Measurements from ENCODE around the gene LAMC1. TPM values are rescaled to one million over a fixed set of nuclear protein-coding genes. Genes with fewer than 3 reads are reported as not detected.

Gene LAMC1
- total RNA-seq, 1 experiment from 2014 or later, result 61.2 TPM

DNA sequence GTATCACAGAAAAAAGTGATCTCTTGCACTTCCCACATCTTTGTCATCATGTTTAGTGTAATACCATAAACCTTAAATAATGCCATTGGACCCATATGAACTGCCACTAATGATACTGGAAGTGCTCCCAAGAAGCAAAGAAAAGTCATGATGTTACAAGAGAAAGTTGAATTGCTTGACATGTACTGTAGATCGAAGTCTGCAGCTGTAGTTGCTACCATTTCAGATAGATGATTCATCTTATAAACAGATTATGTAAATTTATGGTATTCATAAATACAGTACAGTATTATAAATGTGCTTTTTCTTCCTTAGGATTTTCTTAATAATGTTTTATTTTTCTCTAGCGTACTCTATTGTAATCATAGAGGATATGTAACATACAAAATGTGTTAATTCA, 132.7 kb downstream of the LAMC1 start:
- Histone ChIP-seq H3K27me3 (ENCODE audit: insufficient read depth, low read length) (no peaks in the 10 kb centered on the region), H3K36me3 (ENCODE audit: control insufficient read depth in 1 of 2, insufficient read depth in 2 of 2, low read length in 2 of 2) (no peaks in the 10 kb centered on the region), H3K27ac (ENCODE audit: low read depth, low read length) (no peak overlapping the region), H3K9me2 (ENCODE audit: insufficient read depth) (no peaks in the 10 kb centered on the region), H3K4me3 (replicated peaks in 1 of 2; ENCODE audit: low read depth in 1 of 2, low read length in 2 of 2) (no peak overlapping the region), H3K4me1 (ENCODE audit: control insufficient read depth in 1 of 2, insufficient read depth in 2 of 2, low read length in 2 of 2) (peaks cover 9 to 24% of the 10 kb centered on the region in 2 experiments), H4K20me1 (ENCODE audit: insufficient read depth) (no peaks in the 10 kb centered on the region), H2AFZ (ENCODE audit: low read depth, low read length, poor library complexity, severe bottlenecking) (no peak overlapping the region), H3K9me3 (ENCODE audit: control insufficient read depth in 1 of 2, insufficient read depth in 1 of 2, low read depth in 1 of 2, low read length in 2 of 2) (no peaks in the 10 kb centered on the region), H3K9ac (ENCODE audit: low read length) (no peak overlapping the region), H3K79me2 (ENCODE audit: insufficient read depth, low read length) (no peaks in the 10 kb centered on the region), H3K4me2 (ENCODE audit: low read length) (no peak overlapping the region)
- ChIA-PET POLR2A (no interaction called here), RAD21 (ENCODE audit: low non-redundant PET in 1 of 2, low total read pairs in 2 of 2, uncharacterized antibody in 2 of 2, unreplicated experiment in 2 of 2) (no interaction called here), CTCF (no interaction called here)
- no peak for TF ChIP-seq SRF (IDR thresholded peaks at IDR 0.05; ENCODE audit: low read depth)
- no peak for TF ChIP-seq CEBPB (IDR thresholded peaks at IDR 0.05; ENCODE audit: low read depth)
- TF ChIP-seq, protein P1, sequence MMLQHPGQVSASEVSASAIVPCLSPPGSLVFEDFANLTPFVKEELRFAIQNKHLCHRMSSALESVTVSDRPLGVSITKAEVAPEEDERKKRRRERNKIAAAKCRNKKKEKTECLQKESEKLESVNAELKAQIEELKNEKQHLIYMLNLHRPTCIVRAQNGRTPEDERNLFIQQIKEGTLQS (IDR thresholded peaks at IDR 0.05), result no peak
- ATAC-seq, result no peak
- intact Hi-C loops (cut with micrococcal nuclease), result no loop called here
- DNase-seq (ENCODE audit: low read depth, low spot score), result no peak
- no TSS peak for BruUV-seq (replicated peaks)

- POLR2A ChIA-PET, result no interaction called here
- DNase-seq (ENCODE audit: low read depth, low spot score), result peak; percentile 95
- Histone ChIP-seq H3K9me2 (ENCODE audit: insufficient read depth) (no peaks in the 10 kb centered on the region), H3K36me3 (ENCODE audit: control insufficient read depth in 1 of 2, insufficient read depth in 2 of 2, low read length in 2 of 2) (no peaks in the 10 kb centered on the region), H3K9me3 (ENCODE audit: control insufficient read depth in 1 of 2, insufficient read depth in 1 of 2, low read depth in 1 of 2, low read length in 2 of 2) (no peaks in the 10 kb centered on the region), H3K4me1 (ENCODE audit: control insufficient read depth in 1 of 2, insufficient read depth in 2 of 2, low read length in 2 of 2) (peaks cover 33 to 64% of the 10 kb centered on the region in 2 experiments), H3K27me3 (ENCODE audit: insufficient read depth, low read length) (no peaks in the 10 kb centered on the region), H3K27ac (ENCODE audit: low read depth, low read length) (peak overlapping the region; percentile 12; the same call in 1 of the 2 replicates), H2AFZ (ENCODE audit: low read depth, low read length, poor library complexity, severe bottlenecking) (peak overlapping the region; percentile 36), H3K9ac (ENCODE audit: low read length) (peak overlapping the region; percentile 43), H3K4me2 (ENCODE audit: low read length) (peak overlapping the region; percentile 56), H3K79me2 (ENCODE audit: insufficient read depth, low read length) (no peaks in the 10 kb centered on the region), H4K20me1 (ENCODE audit: insufficient read depth) (no peaks in the 10 kb centered on the region), H3K4me3 (replicated peaks in 1 of 2; ENCODE audit: low read depth in 1 of 2, low read length in 2 of 2) (0 out of 4 replicates have a peak overlapping the region, but pooled peaks of 1 of the 2 experiments have one; percentile 7)
- CTCF ChIA-PET, result interaction anchor here (0.7 kb wide), 1 partner anchor 197 kb away, joined by 3 read pairs; no protein-coding TSS in a partner anchor
- RAD21 ChIA-PET (ENCODE audit: low non-redundant PET in 1 of 2, low total read pairs in 2 of 2, uncharacterized antibody in 2 of 2, unreplicated experiment in 2 of 2), result no interaction called here
- intact Hi-C loops (cut with micrococcal nuclease), result no loop called here
- BruUV-seq (replicated peaks), result no TSS peak
- peak; percentile 90 for ATAC-seq
- TF ChIP-seq EZH2 (IDR thresholded peaks at IDR 0.05), result no peak
- TF ChIP-seq POLR2AphosphoS5 (IDR thresholded peaks at IDR 0.05; ENCODE audit: low read depth, low read length), result peak; percentile 74
- no peak for TF ChIP-seq ELF1 (IDR thresholded peaks at IDR 0.05; ENCODE audit: borderline replicate concordance, low read depth)
- TF ChIP-seq, protein P1 (IDR thresholded peaks at IDR 0.05), result no peak
- no peak for TF ChIP-seq TCF7L2 (IDR thresholded peaks at IDR 0.05; ENCODE audit: borderline replicate concordance, extremely low read depth, insufficient read depth, insufficient read length)
- TF ChIP-seq, protein P2, sequence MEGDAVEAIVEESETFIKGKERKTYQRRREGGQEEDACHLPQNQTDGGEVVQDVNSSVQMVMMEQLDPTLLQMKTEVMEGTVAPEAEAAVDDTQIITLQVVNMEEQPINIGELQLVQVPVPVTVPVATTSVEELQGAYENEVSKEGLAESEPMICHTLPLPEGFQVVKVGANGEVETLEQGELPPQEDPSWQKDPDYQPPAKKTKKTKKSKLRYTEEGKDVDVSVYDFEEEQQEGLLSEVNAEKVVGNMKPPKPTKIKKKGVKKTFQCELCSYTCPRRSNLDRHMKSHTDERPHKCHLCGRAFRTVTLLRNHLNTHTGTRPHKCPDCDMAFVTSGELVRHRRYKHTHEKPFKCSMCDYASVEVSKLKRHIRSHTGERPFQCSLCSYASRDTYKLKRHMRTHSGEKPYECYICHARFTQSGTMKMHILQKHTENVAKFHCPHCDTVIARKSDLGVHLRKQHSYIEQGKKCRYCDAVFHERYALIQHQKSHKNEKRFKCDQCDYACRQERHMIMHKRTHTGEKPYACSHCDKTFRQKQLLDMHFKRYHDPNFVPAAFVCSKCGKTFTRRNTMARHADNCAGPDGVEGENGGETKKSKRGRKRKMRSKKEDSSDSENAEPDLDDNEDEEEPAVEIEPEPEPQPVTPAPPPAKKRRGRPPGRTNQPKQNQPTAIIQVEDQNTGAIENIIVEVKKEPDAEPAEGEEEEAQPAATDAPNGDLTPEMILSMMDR (IDR thresholded peaks at IDR 0.05 in 2 of 3, conservative IDR thresholded peaks at IDR 0.05 in 1 of 3; ENCODE audit: borderline replicate concordance in 1 of 3, insufficient read depth in 1 of 3, low read depth in 2 of 3, low read length in 2 of 3), result no peak
- no peak for TF ChIP-seq ZNF274 (IDR thresholded peaks at IDR 0.05; ENCODE audit: low read depth, low read length)
- TF ChIP-seq YY1 (IDR thresholded peaks at IDR 0.05; ENCODE audit: extremely low read depth, insufficient replicate concordance, low read depth, low read length), result peak; percentile 76
- TF ChIP-seq CEBPB (IDR thresholded peaks at IDR 0.05; ENCODE audit: low read depth), result peak; percentile 39; the same call in 1 of the 2 replicates
- peak; percentile 76 for TF ChIP-seq FOSL1 (IDR thresholded peaks at IDR 0.05; ENCODE audit: low read depth)
- peak; percentile 99 for TF ChIP-seq SP1 (IDR thresholded peaks at IDR 0.05; ENCODE audit: low read depth)
- TF ChIP-seq SRF (IDR thresholded peaks at IDR 0.05; ENCODE audit: low read depth), result no peak
- peak; percentile 88 for TF ChIP-seq JUND (IDR thresholded peaks at IDR 0.05)
- TF ChIP-seq RAD21 (IDR thresholded peaks at IDR 0.05; ENCODE audit: low read depth), result peak; percentile 40
- TF ChIP-seq ZBTB33 (IDR thresholded peaks at IDR 0.05; ENCODE audit: extremely low read depth, insufficient replicate concordance, low read length), result peak; percentile 58
- TF ChIP-seq EZH2phosphoT487 (IDR thresholded peaks at IDR 0.05; ENCODE audit: borderline replicate concordance), result no peak
Observed at GRCh38 chr1:183159960-183160359, 136.7 kb downstream of the LAMC1 start.

All from HCT116 (cell line).